GM23338 (cell line): Measurements from ENCODE around the gene TMEM208. TPM values are rescaled to one million over a fixed set of nuclear protein-coding genes. Genes with fewer than 3 reads are reported as not detected.

ENCODE experiments used
- ATAC-seq: fragments of 200-7000 bp; cut with Tn5 transposase; 3 replicates; pipeline ENCODE4 v1.9.1; 2020
- DNase-seq: peaks from one replicate; pipeline ENCODE4 v3.0.0-alpha.2; 2015; ENCODE audit warnings: low spot score
- H2AFZ ChIP-seq: fragments of 200-600 bp; sonication (generic); 2 replicates; pipeline ENCODE4 v1.8.0; 2016; ENCODE audit warnings: antibody characterized with exemption, mild to moderate bottlenecking, moderate library complexity
- H3F3A ChIP-seq: fragments of 200-600 bp; sonication (generic); replicated peaks from 2 replicates; pipeline ENCODE4 v1.8.0; 2017; ENCODE audit warnings: antibody characterized with exemption, mixed run types, low read depth
- H3K27ac ChIP-seq: fragments of 200-600 bp; sonication (generic); 2 replicates; pipeline ENCODE4 v1.6.1; 2016; ENCODE audit warnings: low read depth
- H3K27me3 ChIP-seq: fragments of 200-600 bp; sonication (generic); 2 replicates; pipeline ENCODE4 v1.8.0; 2016; ENCODE audit warnings: mild to moderate bottlenecking, mixed run types, moderate library complexity; ENCODE audit not compliant: insufficient read depth
- H3K36me3 ChIP-seq: fragments of 200-600 bp; sonication (generic); 2 replicates; pipeline ENCODE4 v1.8.0; 2016; ENCODE audit warnings: mild to moderate bottlenecking; ENCODE audit not compliant: insufficient read depth
- H3K4me1 ChIP-seq: fragments of 200-600 bp; sonication (generic); 2 replicates; pipeline ENCODE4 v1.8.0; 2016; ENCODE audit warnings: mild to moderate bottlenecking, moderate library complexity; ENCODE audit not compliant: insufficient read depth
- H3K4me2 ChIP-seq: fragments of 200-600 bp; sonication (generic); 2 replicates; pipeline ENCODE4 v1.7.1; 2017; ENCODE audit warnings: mixed run types
- H3K4me3 ChIP-seq: fragments of 200-600 bp; sonication (generic); 2 replicates; pipeline ENCODE4 v1.6.1; 2016; ENCODE audit warnings: mixed run types
- H3K79me2 ChIP-seq: fragments of 200-600 bp; sonication (generic); replicated peaks from 2 replicates; pipeline ENCODE4 v1.8.0; 2017; ENCODE audit warnings: mild to moderate bottlenecking; ENCODE audit not compliant: insufficient read depth
- H3K9me2 ChIP-seq: fragments of 200-600 bp; sonication (generic); 2 replicates; pipeline ENCODE4 v1.8.0; 2017; ENCODE audit not compliant: insufficient read depth
- H4K20me1 ChIP-seq: fragments of 200-600 bp; sonication (generic); replicated peaks from 2 replicates; pipeline ENCODE4 v1.8.0; 2017; ENCODE audit warnings: mild to moderate bottlenecking; ENCODE audit not compliant: insufficient read depth
- H3K27ac Mint-ChIP-seq: 2 replicates; pipeline ENCODE4 v1.8.0; 2020; ENCODE audit warnings: inconsistent platforms, mild to moderate bottlenecking, moderate library complexity, mixed read lengths
- H3K27me3 Mint-ChIP-seq: 3 replicates; pipeline ENCODE4 v1.8.0; 2022; ENCODE audit warnings: low read depth, mild to moderate bottlenecking, moderate library complexity, mixed read lengths, inconsistent platforms; ENCODE audit not compliant: insufficient read depth, poor library complexity
- H3K36me3 Mint-ChIP-seq: 3 replicates; pipeline ENCODE4 v1.8.0; 2021; ENCODE audit warnings: low read depth, mild to moderate bottlenecking, inconsistent platforms, moderate library complexity, mixed read lengths
- H3K4me1 Mint-ChIP-seq: 3 replicates; pipeline ENCODE4 v1.8.0; 2020; ENCODE audit warnings: mild to moderate bottlenecking, inconsistent platforms, mixed read lengths
- H3K4me3 Mint-ChIP-seq: 3 replicates; pipeline ENCODE4 v1.8.0; 2021; ENCODE audit warnings: moderate library complexity, mild to moderate bottlenecking, inconsistent platforms, mixed read lengths
- H3K9me3 Mint-ChIP-seq: 3 replicates; pipeline ENCODE4 v1.8.0; 2020; ENCODE audit warnings: moderate library complexity, mild to moderate bottlenecking, inconsistent platforms, mixed read lengths
- CREB1 ChIP-seq: fragments of 250-450 bp; sonication (Bioruptor Pico); IDR thresholded peaks from 2 replicates; pipeline ENCODE4 v1.5.0; 2020; ENCODE audit warnings: low read depth, mild to moderate bottlenecking, moderate library complexity
- EZH2 ChIP-seq: fragments of 200-600 bp; sonication (generic); IDR thresholded peaks from one replicate; pipeline ENCODE4 v1.8.0; 2017; ENCODE audit warnings: antibody characterized with exemption, mild to moderate bottlenecking, low read depth; ENCODE audit not compliant: unreplicated experiment
- EZH2phosphoT487 ChIP-seq: fragments of 200-600 bp; sonication (generic); IDR thresholded peaks from one replicate; pipeline ENCODE4 v1.8.1; 2018; ENCODE audit warnings: antibody characterized with exemption; ENCODE audit not compliant: unreplicated experiment
- JUNB ChIP-seq: IDR thresholded peaks from one replicate; pipeline ENCODE4 v1.6.1; 2016; ENCODE audit warnings: antibody characterized with exemption; ENCODE audit not compliant: unreplicated experiment
- NANOG ChIP-seq: IDR thresholded peaks from 2 replicates; pipeline ENCODE4 v1.6.1; 2016; ENCODE audit warnings: antibody characterized with exemption, borderline replicate concordance
- POLR2AphosphoS5 ChIP-seq: IDR thresholded peaks from 2 replicates; pipeline ENCODE4 v1.6.1; 2016; ENCODE audit warnings: antibody characterized with exemption, low read depth
- STAT1 ChIP-seq: IDR thresholded peaks from one replicate; pipeline ENCODE4 v1.6.1; 2016; ENCODE audit warnings: antibody characterized with exemption; ENCODE audit not compliant: unreplicated experiment
- ZNF114 ChIP-seq: fragments of 250-450 bp; sonication (Bioruptor Pico); IDR thresholded peaks from 2 replicates; pipeline ENCODE4 v1.5.0; 2020; ENCODE audit warnings: mild to moderate bottlenecking, moderate library complexity
- ZNF331 ChIP-seq: fragments of 250-450 bp; sonication (Bioruptor Pico); IDR thresholded peaks from 2 replicates; pipeline ENCODE4 v1.5.0; 2020; ENCODE audit warnings: low read depth, mild to moderate bottlenecking, moderate library complexity
- polyA plus RNA-seq: library from polyadenylated mRNA; unstranded; fragments of >200 nt; fragmentation: Nextera tagmentation; extraction: Ambion mirVana; gene quantifications from 2 replicates; pipeline ENCODE4 v1.2.1, GENCODE V29; 2016
- total RNA-seq: library from RNA; depleted of rRNA; stranded (reverse); fragments of >200 nt; shearing (Covaris generic); gene quantifications from 2 replicates; pipeline ENCODE4 v1.2.3, GENCODE V29; 2014
- TF ChIP-seq, protein P1 (sequence below), 2 experiments: fragments of 200-600 bp in 1 of 2; sonication (generic) in 1 of 2; conservative IDR thresholded peaks; 2 replicates each; pipeline versions ENCODE4 v1.5.1 to v1.6.1; 2016 to 2017; ENCODE audit warnings: antibody characterized with exemption in 2 of 2, low read depth in 2 of 2, mild to moderate bottlenecking in 2 of 2, moderate library complexity in 1 of 2
- TF ChIP-seq, protein P2 (sequence below): fragments of 250-450 bp; sonication (Bioruptor Pico); IDR thresholded peaks from 2 replicates; pipeline ENCODE4 v1.5.0; 2020; ENCODE audit warnings: mild to moderate bottlenecking, moderate library complexity
- TF ChIP-seq, protein P3 (sequence below): IDR thresholded peaks from one replicate; pipeline ENCODE4 v1.6.1; 2018; ENCODE audit warnings: antibody characterized with exemption; ENCODE audit not compliant: unreplicated experiment
- TF ChIP-seq, protein P4 (sequence below): IDR thresholded peaks from 2 replicates; pipeline ENCODE4 v1.6.1; 2016; ENCODE audit warnings: antibody characterized with exemption

TMEM208 gene
- total and polyA plus RNA-seq, 2 experiments from 2014 or later: 23.2 to 82.3 TPM

DNA sequence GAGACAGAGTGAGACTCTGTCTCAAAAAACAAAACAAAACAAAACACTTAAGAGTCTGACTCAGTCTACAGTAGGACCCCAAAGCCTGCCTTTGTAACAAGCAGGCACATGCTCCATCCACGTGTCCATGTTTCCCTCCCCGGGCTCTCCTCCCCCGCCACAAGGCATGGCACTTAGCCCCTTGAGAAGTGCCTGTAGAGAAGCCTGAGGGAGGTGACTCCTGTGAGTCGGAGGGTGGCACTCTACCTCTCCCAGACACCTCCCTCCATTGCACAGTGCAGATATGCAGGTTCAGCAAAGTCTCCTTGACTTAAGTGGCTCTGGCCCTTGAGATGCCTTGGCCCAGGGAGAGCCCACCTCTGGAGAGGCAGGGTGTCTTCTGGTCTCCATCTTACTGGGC is 13.6 kb downstream of the TMEM208 start:
- Histone ChIP-seq H3F3A (peaks cover 13% of the 10 kb centered on the region; the same call in 1 of the 2 replicates), H2AFZ (no peak overlapping the region), H4K20me1 (no peaks in the 10 kb centered on the region; the same call in 1 of the 2 replicates), H3K4me3 (no peak overlapping the region), H3K9me2 (no peaks in the 10 kb centered on the region), H3K36me3 (peaks cover 5% of the 10 kb centered on the region; the same call in 1 of the 2 replicates), H3K79me2 (peaks cover 34% of the 10 kb centered on the region), H3K4me1 (peaks cover 18% of the 10 kb centered on the region), H3K27ac (no peak overlapping the region), H3K4me2 (no peak overlapping the region), H3K27me3 (no peaks in the 10 kb centered on the region)
- peaks cover 11% of the 10 kb centered on the region for H3K27me3 Mint-ChIP-seq
- peaks cover 39% of the 10 kb centered on the region for H3K36me3 Mint-ChIP-seq
- no peaks in the 10 kb centered on the region; the same call in 2 of the 3 replicates for H3K9me3 Mint-ChIP-seq
- H3K27ac Mint-ChIP-seq: peak overlapping the region; percentile 57
- peaks cover 48% of the 10 kb centered on the region for H3K4me1 Mint-ChIP-seq
- H3K4me3 Mint-ChIP-seq: no peak overlapping the region
- ATAC-seq (no peak), DNase-seq (no peak)
- TF ChIP-seq POLR2AphosphoS5: no peak
- TF ChIP-seq, protein P1, sequence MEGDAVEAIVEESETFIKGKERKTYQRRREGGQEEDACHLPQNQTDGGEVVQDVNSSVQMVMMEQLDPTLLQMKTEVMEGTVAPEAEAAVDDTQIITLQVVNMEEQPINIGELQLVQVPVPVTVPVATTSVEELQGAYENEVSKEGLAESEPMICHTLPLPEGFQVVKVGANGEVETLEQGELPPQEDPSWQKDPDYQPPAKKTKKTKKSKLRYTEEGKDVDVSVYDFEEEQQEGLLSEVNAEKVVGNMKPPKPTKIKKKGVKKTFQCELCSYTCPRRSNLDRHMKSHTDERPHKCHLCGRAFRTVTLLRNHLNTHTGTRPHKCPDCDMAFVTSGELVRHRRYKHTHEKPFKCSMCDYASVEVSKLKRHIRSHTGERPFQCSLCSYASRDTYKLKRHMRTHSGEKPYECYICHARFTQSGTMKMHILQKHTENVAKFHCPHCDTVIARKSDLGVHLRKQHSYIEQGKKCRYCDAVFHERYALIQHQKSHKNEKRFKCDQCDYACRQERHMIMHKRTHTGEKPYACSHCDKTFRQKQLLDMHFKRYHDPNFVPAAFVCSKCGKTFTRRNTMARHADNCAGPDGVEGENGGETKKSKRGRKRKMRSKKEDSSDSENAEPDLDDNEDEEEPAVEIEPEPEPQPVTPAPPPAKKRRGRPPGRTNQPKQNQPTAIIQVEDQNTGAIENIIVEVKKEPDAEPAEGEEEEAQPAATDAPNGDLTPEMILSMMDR (conservative IDR thresholded peaks at IDR 0.05; ENCODE audit: low read depth in 2 of 2): no peak
- TF ChIP-seq ZNF114 (CRISPR knock-in tag): no peak
- TF ChIP-seq, protein P2, sequence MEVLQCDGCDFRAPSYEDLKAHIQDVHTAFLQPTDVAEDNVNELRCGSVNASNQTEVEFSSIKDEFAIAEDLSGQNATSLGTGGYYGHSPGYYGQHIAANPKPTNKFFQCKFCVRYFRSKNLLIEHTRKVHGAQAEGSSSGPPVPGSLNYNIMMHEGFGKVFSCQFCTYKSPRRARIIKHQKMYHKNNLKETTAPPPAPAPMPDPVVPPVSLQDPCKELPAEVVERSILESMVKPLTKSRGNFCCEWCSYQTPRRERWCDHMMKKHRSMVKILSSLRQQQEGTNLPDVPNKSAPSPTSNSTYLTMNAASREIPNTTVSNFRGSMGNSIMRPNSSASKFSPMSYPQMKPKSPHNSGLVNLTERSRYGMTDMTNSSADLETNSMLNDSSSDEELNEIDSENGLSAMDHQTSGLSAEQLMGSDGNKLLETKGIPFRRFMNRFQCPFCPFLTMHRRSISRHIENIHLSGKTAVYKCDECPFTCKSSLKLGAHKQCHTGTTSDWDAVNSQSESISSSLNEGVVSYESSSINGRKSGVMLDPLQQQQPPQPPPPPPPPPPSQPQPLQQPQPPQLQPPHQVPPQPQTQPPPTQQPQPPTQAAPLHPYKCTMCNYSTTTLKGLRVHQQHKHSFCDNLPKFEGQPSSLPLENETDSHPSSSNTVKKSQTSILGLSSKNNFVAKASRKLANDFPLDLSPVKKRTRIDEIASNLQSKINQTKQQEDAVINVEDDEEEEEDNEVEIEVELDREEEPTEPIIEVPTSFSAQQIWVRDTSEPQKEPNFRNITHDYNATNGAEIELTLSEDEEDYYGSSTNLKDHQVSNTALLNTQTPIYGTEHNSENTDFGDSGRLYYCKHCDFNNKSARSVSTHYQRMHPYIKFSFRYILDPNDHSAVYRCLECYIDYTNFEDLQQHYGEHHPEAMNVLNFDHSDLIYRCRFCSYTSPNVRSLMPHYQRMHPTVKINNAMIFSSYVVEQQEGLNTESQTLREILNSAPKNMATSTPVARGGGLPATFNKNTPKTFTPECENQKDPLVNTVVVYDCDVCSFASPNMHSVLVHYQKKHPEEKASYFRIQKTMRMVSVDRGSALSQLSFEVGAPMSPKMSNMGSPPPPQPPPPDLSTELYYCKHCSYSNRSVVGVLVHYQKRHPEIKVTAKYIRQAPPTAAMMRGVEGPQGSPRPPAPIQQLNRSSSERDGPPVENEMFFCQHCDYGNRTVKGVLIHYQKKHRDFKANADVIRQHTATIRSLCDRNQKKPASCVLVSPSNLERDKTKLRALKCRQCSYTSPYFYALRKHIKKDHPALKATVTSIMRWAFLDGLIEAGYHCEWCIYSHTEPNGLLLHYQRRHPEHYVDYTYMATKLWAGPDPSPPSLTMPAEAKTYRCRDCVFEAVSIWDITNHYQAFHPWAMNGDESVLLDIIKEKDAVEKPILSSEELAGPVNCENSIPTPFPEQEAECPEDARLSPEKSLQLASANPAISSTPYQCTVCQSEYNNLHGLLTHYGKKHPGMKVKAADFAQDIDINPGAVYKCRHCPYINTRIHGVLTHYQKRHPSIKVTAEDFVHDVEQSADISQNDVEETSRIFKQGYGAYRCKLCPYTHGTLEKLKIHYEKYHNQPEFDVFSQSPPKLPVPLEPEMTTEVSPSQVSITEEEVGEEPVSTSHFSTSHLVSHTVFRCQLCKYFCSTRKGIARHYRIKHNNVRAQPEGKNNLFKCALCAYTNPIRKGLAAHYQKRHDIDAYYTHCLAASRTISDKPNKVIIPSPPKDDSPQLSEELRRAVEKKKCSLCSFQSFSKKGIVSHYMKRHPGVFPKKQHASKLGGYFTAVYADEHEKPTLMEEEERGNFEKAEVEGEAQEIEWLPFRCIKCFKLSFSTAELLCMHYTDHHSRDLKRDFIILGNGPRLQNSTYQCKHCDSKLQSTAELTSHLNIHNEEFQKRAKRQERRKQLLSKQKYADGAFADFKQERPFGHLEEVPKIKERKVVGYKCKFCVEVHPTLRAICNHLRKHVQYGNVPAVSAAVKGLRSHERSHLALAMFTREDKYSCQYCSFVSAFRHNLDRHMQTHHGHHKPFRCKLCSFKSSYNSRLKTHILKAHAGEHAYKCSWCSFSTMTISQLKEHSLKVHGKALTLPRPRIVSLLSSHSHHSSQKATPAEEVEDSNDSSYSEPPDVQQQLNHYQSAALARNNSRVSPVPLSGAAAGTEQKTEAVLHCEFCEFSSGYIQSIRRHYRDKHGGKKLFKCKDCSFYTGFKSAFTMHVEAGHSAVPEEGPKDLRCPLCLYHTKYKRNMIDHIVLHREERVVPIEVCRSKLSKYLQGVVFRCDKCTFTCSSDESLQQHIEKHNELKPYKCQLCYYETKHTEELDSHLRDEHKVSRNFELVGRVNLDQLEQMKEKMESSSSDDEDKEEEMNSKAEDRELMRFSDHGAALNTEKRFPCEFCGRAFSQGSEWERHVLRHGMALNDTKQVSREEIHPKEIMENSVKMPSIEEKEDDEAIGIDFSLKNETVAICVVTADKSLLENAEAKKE (CRISPR knock-in tag): no peak
- TF ChIP-seq, protein P3, sequence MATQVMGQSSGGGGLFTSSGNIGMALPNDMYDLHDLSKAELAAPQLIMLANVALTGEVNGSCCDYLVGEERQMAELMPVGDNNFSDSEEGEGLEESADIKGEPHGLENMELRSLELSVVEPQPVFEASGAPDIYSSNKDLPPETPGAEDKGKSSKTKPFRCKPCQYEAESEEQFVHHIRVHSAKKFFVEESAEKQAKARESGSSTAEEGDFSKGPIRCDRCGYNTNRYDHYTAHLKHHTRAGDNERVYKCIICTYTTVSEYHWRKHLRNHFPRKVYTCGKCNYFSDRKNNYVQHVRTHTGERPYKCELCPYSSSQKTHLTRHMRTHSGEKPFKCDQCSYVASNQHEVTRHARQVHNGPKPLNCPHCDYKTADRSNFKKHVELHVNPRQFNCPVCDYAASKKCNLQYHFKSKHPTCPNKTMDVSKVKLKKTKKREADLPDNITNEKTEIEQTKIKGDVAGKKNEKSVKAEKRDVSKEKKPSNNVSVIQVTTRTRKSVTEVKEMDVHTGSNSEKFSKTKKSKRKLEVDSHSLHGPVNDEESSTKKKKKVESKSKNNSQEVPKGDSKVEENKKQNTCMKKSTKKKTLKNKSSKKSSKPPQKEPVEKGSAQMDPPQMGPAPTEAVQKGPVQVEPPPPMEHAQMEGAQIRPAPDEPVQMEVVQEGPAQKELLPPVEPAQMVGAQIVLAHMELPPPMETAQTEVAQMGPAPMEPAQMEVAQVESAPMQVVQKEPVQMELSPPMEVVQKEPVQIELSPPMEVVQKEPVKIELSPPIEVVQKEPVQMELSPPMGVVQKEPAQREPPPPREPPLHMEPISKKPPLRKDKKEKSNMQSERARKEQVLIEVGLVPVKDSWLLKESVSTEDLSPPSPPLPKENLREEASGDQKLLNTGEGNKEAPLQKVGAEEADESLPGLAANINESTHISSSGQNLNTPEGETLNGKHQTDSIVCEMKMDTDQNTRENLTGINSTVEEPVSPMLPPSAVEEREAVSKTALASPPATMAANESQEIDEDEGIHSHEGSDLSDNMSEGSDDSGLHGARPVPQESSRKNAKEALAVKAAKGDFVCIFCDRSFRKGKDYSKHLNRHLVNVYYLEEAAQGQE: no peak
- TF ChIP-seq, protein P4, sequence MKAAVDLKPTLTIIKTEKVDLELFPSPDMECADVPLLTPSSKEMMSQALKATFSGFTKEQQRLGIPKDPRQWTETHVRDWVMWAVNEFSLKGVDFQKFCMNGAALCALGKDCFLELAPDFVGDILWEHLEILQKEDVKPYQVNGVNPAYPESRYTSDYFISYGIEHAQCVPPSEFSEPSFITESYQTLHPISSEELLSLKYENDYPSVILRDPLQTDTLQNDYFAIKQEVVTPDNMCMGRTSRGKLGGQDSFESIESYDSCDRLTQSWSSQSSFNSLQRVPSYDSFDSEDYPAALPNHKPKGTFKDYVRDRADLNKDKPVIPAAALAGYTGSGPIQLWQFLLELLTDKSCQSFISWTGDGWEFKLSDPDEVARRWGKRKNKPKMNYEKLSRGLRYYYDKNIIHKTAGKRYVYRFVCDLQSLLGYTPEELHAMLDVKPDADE: no peak
- no peak for TF ChIP-seq EZH2
- no peak for TF ChIP-seq EZH2phosphoT487
- no peak for TF ChIP-seq CREB1 (CRISPR knock-in tag)
- no peak for TF ChIP-seq NANOG
- no peak for TF ChIP-seq ZNF331
- TF ChIP-seq STAT1: no peak
- TF ChIP-seq JUNB: no peak
